WTC11 (cell line): ENCODE measurements around the gene TLE5. TPM values are rescaled to one million over a fixed set of nuclear protein-coding genes. Genes with fewer than 3 reads are reported as not detected.

ENCODE experiments used
- ATAC-seq: fragments of 200-7000 bp; cut with Tn5 transposase; 2 replicates; pipeline ENCODE4 v1.10.0; 2021; ENCODE audit warnings: mild to moderate bottlenecking, moderate library complexity
- CTCF ChIA-PET: fragments of 300-600 bp; sonication (Branson Sonifier 250); formaldehyde crosslinking; loops from one replicate; lab custom pipeline; 2021; ENCODE audit warnings: antibody characterized with exemption; lab: Charles Lee
- POLR2A ChIA-PET: fragments of 350-600 bp; sonication (Branson Sonifier 250); formaldehyde crosslinking; loops from one replicate; lab custom pipeline; 2021; ENCODE audit warnings: antibody characterized with exemption; lab: Charles Lee
- DNase-seq: peaks from one replicate; pipeline ENCODE4 v3.0.0; 2021; ENCODE audit warnings: low spot score
- H3K27ac Mint-ChIP-seq: 2 replicates; pipeline ENCODE4 v1.8.0; 2021; ENCODE audit warnings: mixed read lengths
- H3K27me3 Mint-ChIP-seq: 2 replicates; pipeline ENCODE4 v1.8.0; 2021; ENCODE audit warnings: low read depth, mild to moderate bottlenecking, moderate library complexity, mixed read lengths
- H3K36me3 Mint-ChIP-seq: 2 replicates; pipeline ENCODE4 v1.8.0; 2021; ENCODE audit warnings: mixed read lengths
- H3K4me1 Mint-ChIP-seq: 2 replicates; pipeline ENCODE4 v1.8.0; 2022; ENCODE audit warnings: mixed read lengths
- H3K4me3 Mint-ChIP-seq: 2 replicates; pipeline ENCODE4 v1.8.0; 2021; ENCODE audit warnings: mild to moderate bottlenecking, moderate library complexity, mixed read lengths
- H3K9me3 Mint-ChIP-seq: 2 replicates; pipeline ENCODE4 v1.8.0; 2021; ENCODE audit warnings: mixed read lengths
- ATF3 ChIP-seq: sonication (generic); formaldehyde crosslinking; conservative IDR thresholded peaks from 2 replicates; pipeline ENCODE4 v1.8.1; 2022; ENCODE audit warnings: mild to moderate bottlenecking, missing genetic modification reagents
- CREB1 ChIP-seq: sonication (generic); formaldehyde crosslinking; IDR thresholded peaks from 2 replicates; pipeline ENCODE4 v1.8.0; 2023; ENCODE audit warnings: mild to moderate bottlenecking, missing genetic modification reagents
- CREM ChIP-seq: sonication (generic); formaldehyde crosslinking; IDR thresholded peaks from 2 replicates; pipeline ENCODE4 v1.8.1; 2022; ENCODE audit warnings: mild to moderate bottlenecking, missing genetic modification reagents, moderate library complexity
- ESRRA ChIP-seq: sonication (generic); formaldehyde crosslinking; IDR thresholded peaks from 2 replicates; pipeline ENCODE4 v1.8.1; 2022; ENCODE audit warnings: mild to moderate bottlenecking, missing genetic modification reagents, borderline replicate concordance
- FOXJ3 ChIP-seq: sonication (generic); formaldehyde crosslinking; IDR thresholded peaks from 2 replicates; pipeline ENCODE4 v1.9.0; 2021; ENCODE audit warnings: missing genetic modification reagents, mild to moderate bottlenecking, borderline replicate concordance
- FOXP4 ChIP-seq: sonication (generic); formaldehyde crosslinking; IDR thresholded peaks from 2 replicates; pipeline ENCODE4 v1.8.0; 2022; ENCODE audit warnings: mild to moderate bottlenecking, missing genetic modification reagents
- GRHL2 ChIP-seq: fragments of 250-450 bp; sonication (Bioruptor Pico); IDR thresholded peaks from 2 replicates; pipeline ENCODE4 v1.8.0; 2022; ENCODE audit warnings: mild to moderate bottlenecking, moderate library complexity; ENCODE audit not compliant: insufficient replicate concordance, severe bottlenecking
- GTF2I ChIP-seq: fragments of 250-450 bp; sonication (Bioruptor Pico); conservative IDR thresholded peaks from 2 replicates; pipeline ENCODE4 v1.4.0; 2021; ENCODE audit warnings: mild to moderate bottlenecking
- MLX ChIP-seq: sonication (generic); formaldehyde crosslinking; IDR thresholded peaks from 2 replicates; pipeline ENCODE4 v1.8.1; 2023; ENCODE audit warnings: mild to moderate bottlenecking, missing genetic modification reagents, moderate library complexity
- MXD4 ChIP-seq: fragments of 250-450 bp; sonication (Bioruptor Pico); IDR thresholded peaks from 2 replicates; pipeline ENCODE4 v1.8.0; 2021; ENCODE audit warnings: mild to moderate bottlenecking, moderate library complexity, borderline replicate concordance
- NR1H2 ChIP-seq: sonication (generic); formaldehyde crosslinking; IDR thresholded peaks from 2 replicates; pipeline ENCODE4 v1.9.0; 2021; ENCODE audit warnings: mild to moderate bottlenecking, moderate library complexity, missing genetic modification reagents
- RELA ChIP-seq: sonication (generic); formaldehyde crosslinking; IDR thresholded peaks from 2 replicates; pipeline ENCODE4 v1.8.1; 2022; ENCODE audit warnings: missing genetic modification reagents, mild to moderate bottlenecking, borderline replicate concordance
- SMAD4 ChIP-seq: sonication (generic); formaldehyde crosslinking; IDR thresholded peaks from 2 replicates; pipeline ENCODE4 v1.8.0; 2022; ENCODE audit warnings: mild to moderate bottlenecking, missing genetic modification reagents
- STAT6 ChIP-seq: sonication (generic); formaldehyde crosslinking; conservative IDR thresholded peaks from 2 replicates; pipeline ENCODE4 v1.8.1; 2023; ENCODE audit warnings: mild to moderate bottlenecking, low read depth, missing genetic modification reagents, moderate library complexity
- TCF7 ChIP-seq: sonication (generic); formaldehyde crosslinking; IDR thresholded peaks from 2 replicates; pipeline ENCODE4 v1.8.0; 2022; ENCODE audit warnings: mild to moderate bottlenecking, low read depth, missing genetic modification reagents, moderate library complexity
- TEAD4 ChIP-seq: sonication (generic); formaldehyde crosslinking; IDR thresholded peaks from 2 replicates; pipeline ENCODE4 v1.8.0; 2022; ENCODE audit warnings: mild to moderate bottlenecking, missing genetic modification reagents
- USF2 ChIP-seq: sonication (generic); formaldehyde crosslinking; IDR thresholded peaks from 2 replicates; pipeline ENCODE4 v1.8.1; 2023; ENCODE audit warnings: mild to moderate bottlenecking, missing genetic modification reagents, moderate library complexity
- ZNF121 ChIP-seq: sonication (generic); formaldehyde crosslinking; IDR thresholded peaks from 2 replicates; pipeline ENCODE4 v1.8.0; 2023; ENCODE audit warnings: missing genetic modification reagents
- ZNF263 ChIP-seq: sonication (generic); formaldehyde crosslinking; IDR thresholded peaks from 2 replicates; pipeline ENCODE4 v1.8.1; 2022; ENCODE audit warnings: low read depth, mild to moderate bottlenecking, moderate library complexity, missing genetic modification reagents
- ZNF317 ChIP-seq: sonication (generic); formaldehyde crosslinking; IDR thresholded peaks from 2 replicates; pipeline ENCODE4 v1.8.1; 2023; ENCODE audit warnings: low read depth, mild to moderate bottlenecking, moderate library complexity, missing genetic modification reagents, borderline replicate concordance
- ZNF396 ChIP-seq: fragments of 250-450 bp; sonication (Bioruptor Pico); IDR thresholded peaks from 2 replicates; pipeline ENCODE4 v1.8.0; 2021; ENCODE audit warnings: mild to moderate bottlenecking, moderate library complexity, borderline replicate concordance
- ZNF425 ChIP-seq: fragments of 250-450 bp; sonication (Bioruptor Pico); conservative IDR thresholded peaks from 2 replicates; pipeline ENCODE4 v1.9.0; 2021; ENCODE audit warnings: mild to moderate bottlenecking
- ZNF671 ChIP-seq: fragments of 250-450 bp; sonication (Bioruptor Pico); IDR thresholded peaks from 2 replicates; pipeline ENCODE4 v1.8.0; 2021; ENCODE audit warnings: mild to moderate bottlenecking
- total RNA-seq: library from RNA; stranded (reverse); gene quantifications from 3 replicates; pipeline ENCODE4 v1.2.3, GENCODE V29; 2021

The TLE5 gene
- total RNA-seq, 1 experiment from 2014 or later = 246 TPM

- ChIA-PET POLR2A (interaction anchor here (0.5 to 0.6 kb wide), 2 partner anchors 12 to 35 kb away, joined by 3 to 5 read pairs; no protein-coding TSS in a partner anchor), CTCF (interaction anchor here (0.6 to 3.9 kb wide), 6 partner anchors 15 to 68 kb away, joined by 3 to 15 read pairs (median 6); no protein-coding TSS in a partner anchor)
- H3K4me3 Mint-ChIP-seq = peak overlapping the region; percentile 68
- peaks cover 9% of the 10 kb centered on the region; the same call in 1 of the 2 replicates for H3K36me3 Mint-ChIP-seq
- H3K27me3 Mint-ChIP-seq = no peaks in the 10 kb centered on the region
- no peaks in the 10 kb centered on the region for H3K9me3 Mint-ChIP-seq
- no peak for TF ChIP-seq NR1H2 (CRISPR knock-in tag)
- TF ChIP-seq ZNF671 = no peak
- TF ChIP-seq ZNF396 (CRISPR knock-in tag) = no peak
- TF ChIP-seq ZNF121 (CRISPR knock-in tag) = no peak
- TF ChIP-seq CREB1 (CRISPR knock-in tag) = no peak
- TF ChIP-seq ZNF263 = no peak
- no peak for TF ChIP-seq ZNF425 (CRISPR knock-in tag)
- no peak for TF ChIP-seq FOXP4 (CRISPR knock-in tag)
- no peak for TF ChIP-seq RELA (CRISPR knock-in tag)
- no peak for TF ChIP-seq GRHL2 (CRISPR knock-in tag)
- no peak for TF ChIP-seq SMAD4
- DNase-seq = no peak
- peaks cover 32% of the 10 kb centered on the region for H3K4me1 Mint-ChIP-seq
- ATAC-seq = no peak
- H3K27ac Mint-ChIP-seq = peak overlapping the region; percentile 41; the same call in 1 of the 2 replicates
Observed at GRCh38 chr19:3060857-3061181, 1.5 kb downstream of the TLE5 start.

GRCh38 chr19:3059653-3060052 lies 2.6 kb downstream of the TLE5 start:
- H3K4me1 Mint-ChIP-seq = peaks cover 36% of the 10 kb centered on the region
- no peaks in the 10 kb centered on the region for H3K9me3 Mint-ChIP-seq
- ATAC-seq (no peak), DNase-seq (no peak)
- no peak overlapping the region for H3K4me3 Mint-ChIP-seq
- H3K27me3 Mint-ChIP-seq = no peaks in the 10 kb centered on the region
- POLR2A ChIA-PET = no interaction called here
- H3K36me3 Mint-ChIP-seq = peaks cover 15% of the 10 kb centered on the region
- TF ChIP-seq GTF2I (CRISPR knock-in tag) (peak; percentile 84; the same call in 1 of the 2 replicates), ZNF317 (CRISPR knock-in tag) (no peak)
- no peak overlapping the region for H3K27ac Mint-ChIP-seq
- CTCF ChIA-PET = interaction anchor here (1.4 kb wide), 2 partner anchors 23 to 69 kb away, joined by 7 to 8 read pairs; no protein-coding TSS in a partner anchor

- Mint-ChIP-seq H3K36me3 (peaks cover 20% of the 10 kb centered on the region), H3K27ac (no peak overlapping the region; the same call in 1 of the 2 replicates), H3K4me3 (no peak overlapping the region), H3K27me3 (no peaks in the 10 kb centered on the region), H3K9me3 (no peaks in the 10 kb centered on the region), H3K4me1 (peaks cover 43% of the 10 kb centered on the region)
- ChIA-PET POLR2A (no interaction called here), CTCF (interaction anchor here (1.0 to 1.9 kb wide), 2 partner anchors 16 to 88 kb away, joined by 4 to 5 read pairs; no protein-coding TSS in a partner anchor)
- ATAC-seq (no peak), DNase-seq (no peak)
- TF ChIP-seq TCF7 (no peak), FOXJ3 (CRISPR knock-in tag) (no peak), ATF3 (CRISPR knock-in tag) (no peak), MXD4 (CRISPR knock-in tag) (no peak), MLX (no peak), CREM (CRISPR knock-in tag) (no peak), CREB1 (CRISPR knock-in tag) (no peak), SMAD4 (no peak), STAT6 (CRISPR knock-in tag) (no peak), TEAD4 (CRISPR knock-in tag) (no peak), RELA (CRISPR knock-in tag) (no peak), ZNF396 (CRISPR knock-in tag) (no peak), ESRRA (no peak), USF2 (CRISPR knock-in tag) (no peak), ZNF121 (CRISPR knock-in tag) (no peak)
Observed at GRCh38 chr19:3058821-3059314, 3.4 kb downstream of the TLE5 start.
